ENCODE data around the gene FBH1.

Gene FBH1

GRCh38 chr10:5981529-5981928, 91.5 kb downstream of the FBH1 start:
- Mint-ChIP-seq H3K27me3 (no peaks in the 10 kb centered on the region), H3K4me3 (no peak overlapping the region), H3K9me3 (no peaks in the 10 kb centered on the region), H3K4me1 (no peaks in the 10 kb centered on the region), H3K36me3 (no peaks in the 10 kb centered on the region), H3K27ac (no peak overlapping the region)

DNA sequence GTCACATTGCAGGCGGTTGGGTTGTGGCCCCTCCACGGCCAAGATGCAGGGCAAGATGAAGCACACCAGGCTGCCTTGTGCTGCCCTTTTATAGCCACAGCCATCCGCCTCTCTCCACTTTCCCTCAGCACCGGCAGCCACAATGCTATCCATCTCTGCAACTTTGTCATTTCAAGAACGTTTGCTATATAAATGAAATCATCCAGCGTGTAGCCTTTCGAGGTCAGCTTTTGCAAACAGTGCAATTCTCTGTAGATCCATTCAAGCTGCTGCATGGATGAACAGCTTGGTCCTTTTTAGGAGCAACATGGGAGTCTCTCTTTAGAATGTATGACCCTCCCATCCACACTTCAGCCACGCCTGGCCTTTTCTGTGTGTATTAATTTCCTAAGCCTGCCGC, 93.7 kb downstream of the FBH1 start:
- H3K27ac Mint-ChIP-seq = no peak overlapping the region
- no peaks in the 10 kb centered on the region for H3K27me3 Mint-ChIP-seq
- H3K9me3 Mint-ChIP-seq = no peaks in the 10 kb centered on the region
- no peak overlapping the region for H3K4me3 Mint-ChIP-seq
- H3K36me3 Mint-ChIP-seq = no peaks in the 10 kb centered on the region
- peaks cover 9% of the 10 kb centered on the region for H3K4me1 Mint-ChIP-seq

GRCh38 chr10:5985029-5985428, 95.0 kb downstream of the FBH1 start:
- no peaks in the 10 kb centered on the region for H3K27me3 Mint-ChIP-seq
- H3K27ac Mint-ChIP-seq = no peak overlapping the region
- no peak overlapping the region for H3K4me3 Mint-ChIP-seq
- H3K4me1 Mint-ChIP-seq = peaks cover 9% of the 10 kb centered on the region
- H3K9me3 Mint-ChIP-seq = no peaks in the 10 kb centered on the region
- H3K36me3 Mint-ChIP-seq = no peaks in the 10 kb centered on the region
